Fibroblast of skin of scalp (primary cell): ENCODE measurements around the gene CEBPZ.

Experiments
- DNase-seq: peaks from one replicate; pipeline ENCODE4 v3.0.0-alpha.2; 2013

Gene CEBPZ

DNA sequence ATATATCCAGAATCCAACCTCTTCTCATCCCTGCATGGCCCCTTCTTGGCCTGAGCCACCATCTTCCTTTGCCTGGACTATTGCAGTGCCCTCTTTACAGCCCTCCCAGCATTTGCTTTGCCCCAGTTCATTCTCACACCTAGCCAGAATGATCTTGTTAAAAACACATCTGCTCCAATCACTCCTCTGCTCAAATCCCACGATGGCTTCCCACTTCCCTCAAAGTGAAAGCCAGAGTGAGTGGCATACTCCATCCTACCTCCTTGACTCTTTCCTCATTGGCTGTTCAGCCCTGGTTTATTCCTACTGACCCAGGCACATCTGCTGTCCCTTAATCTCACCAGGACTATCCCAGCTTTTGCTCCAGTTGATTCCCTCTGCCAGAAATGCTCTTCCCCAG lies 57.7 kb downstream of the CEBPZ start:
- DNase-seq = no peak

DNA sequence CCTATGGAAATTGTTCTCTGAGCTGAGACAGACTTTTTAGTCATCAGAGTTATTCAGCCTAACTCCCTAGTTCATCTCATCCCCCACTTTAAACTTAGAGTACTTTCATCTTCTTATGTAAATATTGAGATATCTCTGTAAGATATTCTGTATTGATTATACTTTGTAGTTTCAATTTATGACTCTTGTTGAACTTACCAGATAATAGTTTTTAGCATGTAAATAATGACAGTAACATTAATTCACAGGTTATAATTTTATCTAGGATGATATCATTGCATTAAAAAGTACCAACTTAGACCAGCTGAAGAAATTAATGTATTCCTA lies 59.8 kb downstream of the CEBPZ start:
- no peak for DNase-seq

DNA sequence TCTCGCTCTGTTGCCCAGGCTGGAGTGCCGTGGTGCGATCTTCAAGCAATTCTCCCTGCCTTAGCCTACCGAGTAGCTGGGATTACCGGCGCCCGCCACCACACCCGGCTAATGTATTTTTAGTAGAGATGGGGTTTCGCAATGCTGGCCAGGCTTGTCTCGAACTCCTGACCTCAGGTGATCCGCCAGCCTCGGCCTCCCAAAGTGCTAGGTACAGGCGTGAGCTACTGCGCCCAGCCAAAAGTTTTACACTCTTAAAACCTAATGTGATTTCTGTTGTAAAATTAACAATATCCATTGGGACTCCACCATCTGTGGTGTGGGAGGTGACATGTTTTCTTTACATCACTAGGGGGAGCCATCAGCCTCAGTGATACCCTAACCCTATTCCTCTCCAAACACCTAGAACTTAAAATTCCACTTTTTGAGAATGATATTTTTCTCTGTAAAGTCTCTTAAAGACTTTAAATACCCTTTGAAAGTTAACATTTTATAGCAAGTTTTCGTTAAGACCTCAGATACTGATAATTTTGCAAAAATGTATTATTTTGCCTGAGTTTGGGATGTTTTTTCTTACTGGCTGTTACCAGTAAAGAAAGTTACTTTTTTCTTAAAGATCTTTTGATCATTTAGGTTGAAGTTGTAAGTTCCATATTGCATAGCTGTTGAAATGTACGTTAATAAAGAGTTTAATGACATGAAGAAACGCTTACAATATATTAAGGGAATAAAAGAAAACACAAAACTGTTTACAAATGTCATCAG lies 63.0 kb downstream of the CEBPZ start:
- DNase-seq = peak; percentile 42

DNA sequence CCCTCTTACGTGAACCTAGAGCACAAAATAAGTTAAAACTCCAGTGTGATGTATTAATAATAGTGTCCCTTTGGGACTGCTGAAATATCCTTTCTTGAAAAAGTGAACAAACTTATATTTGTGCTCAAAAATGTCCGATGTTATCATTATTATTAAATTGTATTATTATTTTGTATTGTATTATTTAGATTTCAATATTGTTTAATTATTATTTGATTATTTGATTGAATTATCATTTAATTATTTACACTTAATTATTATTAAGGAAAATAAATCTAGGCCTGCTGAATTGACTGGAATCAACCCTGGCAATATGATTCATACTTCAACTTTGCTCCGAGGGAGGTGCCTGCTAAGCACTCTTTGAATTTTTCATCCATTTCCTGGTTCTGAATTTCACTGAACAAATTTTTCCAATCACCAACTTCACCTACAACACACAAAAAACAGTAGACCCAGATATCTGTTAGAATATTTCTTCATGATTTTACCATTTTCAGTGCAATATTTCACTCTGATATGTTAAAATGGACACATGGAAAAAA lies 63.7 kb downstream of the CEBPZ start:
- no peak for DNase-seq

DNA sequence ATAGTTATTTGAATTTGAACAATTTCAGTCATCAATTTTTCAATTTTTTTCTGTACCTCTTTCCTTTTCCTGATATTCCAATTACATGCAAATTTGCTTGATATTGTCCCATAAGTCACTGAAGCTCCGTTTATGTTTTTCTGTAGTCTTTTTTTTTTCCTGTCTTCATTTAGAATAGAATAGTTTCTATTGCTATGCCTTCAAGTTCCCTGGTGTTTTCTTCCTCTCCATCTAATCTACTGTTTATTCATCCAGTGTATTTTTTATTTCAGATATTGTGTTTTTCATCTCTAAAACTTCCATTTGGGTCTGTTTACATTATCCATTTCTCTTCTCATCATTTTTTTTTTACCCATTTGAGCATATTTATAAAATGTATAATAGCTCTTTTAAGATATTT lies 66.6 kb downstream of the CEBPZ start:
- no peak for DNase-seq

DNA sequence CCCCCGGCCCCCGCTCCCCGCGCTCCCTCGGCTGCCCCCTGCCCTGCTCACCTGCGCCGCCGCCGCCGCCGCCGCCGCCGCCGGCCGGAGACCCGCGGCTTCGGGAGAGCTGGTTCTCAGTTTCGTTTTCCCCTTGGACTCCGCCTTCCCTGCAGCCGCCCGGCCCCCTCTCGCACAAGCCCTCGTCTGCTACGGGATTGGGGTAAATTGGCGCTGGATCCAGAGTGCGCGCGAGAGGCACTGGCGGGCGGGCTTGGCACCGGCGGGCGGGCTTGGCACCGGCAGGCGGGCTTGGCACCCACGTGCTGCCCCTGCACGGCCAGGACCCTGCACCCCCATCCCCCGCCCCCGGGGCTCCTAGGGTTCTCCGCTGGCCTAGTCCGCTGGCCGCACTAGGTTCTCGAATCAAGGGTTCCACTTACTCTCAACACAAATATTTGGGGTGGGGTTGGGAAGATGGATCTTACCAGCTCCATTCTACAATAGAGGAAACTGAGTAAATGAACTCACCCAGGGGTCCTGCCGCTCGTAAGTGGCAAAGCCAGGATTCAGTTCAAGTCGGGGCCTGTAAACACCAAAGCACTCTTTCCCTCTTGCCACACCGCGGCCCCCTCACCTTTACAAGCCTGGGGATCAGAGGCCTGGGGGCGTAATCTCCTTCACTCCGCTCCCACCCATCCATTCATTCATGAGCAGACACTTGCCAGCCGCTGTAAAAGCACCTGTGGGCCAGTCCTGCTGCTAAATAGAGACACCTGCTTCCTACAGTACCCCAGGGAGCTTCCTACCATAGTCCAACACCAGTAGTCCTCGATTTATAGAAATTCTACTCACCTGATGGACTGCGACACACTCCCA lies 74.3 kb downstream of the CEBPZ start, which contains the start of gene EIF2AK2:
Gene EIF2AK2, minus strand, starts transcription at position 124 of the 858 bp plus-strand sequence. CDS start 9,174 bp downstream, outside the sequence.
- DNase-seq = peak; percentile 90

DNA sequence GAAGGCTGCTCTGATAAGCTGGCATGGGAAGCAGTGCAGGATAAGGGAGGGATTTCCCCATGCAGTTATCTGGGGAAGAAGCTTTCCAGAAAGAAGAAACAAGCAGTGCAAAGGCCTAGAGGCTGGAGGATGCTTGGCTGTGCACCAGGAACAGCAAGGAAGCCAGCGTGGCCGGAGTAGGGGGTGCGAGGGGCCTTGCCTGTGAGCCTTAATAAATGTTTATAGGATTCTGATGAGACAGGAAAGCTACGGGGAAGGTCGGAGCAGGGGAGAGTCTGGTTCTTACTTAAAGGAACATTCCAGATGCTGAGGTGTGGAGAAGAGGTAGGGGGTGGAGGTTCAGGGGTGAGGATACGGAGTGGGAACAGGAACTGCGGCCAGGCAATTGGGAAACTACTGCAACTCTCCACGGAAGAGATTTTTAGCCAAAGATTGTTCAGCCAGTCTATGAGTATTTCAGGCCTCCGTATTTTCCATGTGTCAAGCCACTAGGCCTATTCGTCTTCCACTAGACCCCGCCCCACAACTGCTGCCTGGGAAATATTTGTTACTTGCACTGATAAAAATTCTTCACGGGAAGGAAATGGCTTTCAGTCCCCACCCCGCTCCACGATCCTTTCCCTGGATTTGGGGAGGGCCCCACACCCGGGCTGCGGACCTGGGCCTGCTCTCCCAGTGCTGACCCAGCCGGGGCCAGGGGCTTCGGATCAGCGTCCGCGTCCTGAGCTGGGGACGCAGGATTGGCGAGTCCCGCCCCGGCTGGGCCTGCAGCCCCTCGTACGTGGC lies 75.1 kb downstream of the CEBPZ start:
- peak; percentile 49 for DNase-seq

DNA sequence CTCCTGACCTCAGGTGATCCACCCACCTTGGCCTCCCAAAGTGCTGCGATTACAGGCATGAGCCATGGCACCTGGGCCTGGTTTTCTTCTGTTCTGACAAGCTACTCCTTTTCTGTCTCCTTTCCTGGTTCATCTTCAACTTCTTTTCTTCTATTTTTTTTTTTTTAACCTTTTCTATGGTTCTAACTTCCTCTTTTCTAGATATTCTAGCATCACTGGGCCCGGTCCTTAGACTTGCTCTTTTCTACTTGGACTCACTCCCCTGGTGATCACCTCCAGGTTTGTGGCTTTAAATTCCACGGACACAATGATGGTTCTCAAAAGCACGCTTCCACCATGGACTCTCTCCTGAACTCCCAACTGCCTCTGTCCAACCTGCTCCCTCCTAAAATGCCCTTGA lies 76.6 kb downstream of the CEBPZ start:
- no peak for DNase-seq

DNA sequence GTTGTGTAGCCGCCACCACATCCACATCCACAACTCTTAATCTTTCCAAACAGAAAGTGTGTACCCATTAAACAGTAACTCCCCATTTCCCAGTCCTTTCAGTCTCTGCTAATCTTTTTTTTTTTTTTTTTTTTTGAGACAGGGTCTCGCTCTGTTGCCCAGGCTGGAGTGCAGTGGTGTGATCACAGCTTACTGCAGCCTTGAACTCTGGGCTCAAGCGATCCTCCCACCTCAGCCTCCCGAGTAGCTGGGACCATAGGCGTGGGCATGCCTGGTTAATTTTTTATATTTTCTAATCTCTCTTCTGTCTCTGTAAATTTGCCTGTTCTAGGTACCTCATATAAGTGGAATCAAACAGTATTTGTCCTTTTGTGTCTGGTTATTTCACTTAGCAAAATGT lies 78.2 kb downstream of the CEBPZ start:
- no peak for DNase-seq
